ENCODE data around the gene CFL1.

Gene CFL1

GRCh38 chr11:65869643-65870306 is 11.8 kb upstream of the CFL1 start:
- DNase-seq (ENCODE audit: low read depth, low spot score) = no peak
- ChIA-PET POLR2A (interaction anchor here (1.4 to 6.8 kb wide), 2 partner anchors 10 to 21 kb away, joined by 5 to 103 read pairs; partner anchors contain the start of genes CCDC85B, CFL1 and MUS81), CTCF (interaction anchor here (0.8 to 33.3 kb wide), 6 partner anchors 9 to 158 kb away, joined by 3 to 1090 read pairs (median 90); partner anchors contain the start of genes CCDC85B, FIBP, KAT5 and MUS81)
- TF ChIP-seq CTCF (IDR thresholded peaks at IDR 0.05; ENCODE audit: insufficient read depth, low read length, missing control alignments) = no peak
- H3K4me3 ChIP-seq (ENCODE audit: low read depth, low read length) = no peak overlapping the region

GRCh38 chr11:65868907-65869306 is 10.9 kb upstream of the CFL1 start:
- ChIA-PET CTCF (interaction anchor here (1.5 to 33.3 kb wide), 5 partner anchors 8 to 199 kb away, joined by 3 to 1090 read pairs (median 174); partner anchors contain the start of genes CCDC85B, FIBP, KAT5 and MUS81), POLR2A (interaction anchor here (0.6 to 6.8 kb wide), 3 partner anchors 8 to 144 kb away, joined by 3 to 103 read pairs (median 5); partner anchors contain the start of genes CFL1 and MUS81)
- no peak for DNase-seq (ENCODE audit: low read depth, low spot score)
- no peak overlapping the region for H3K4me3 ChIP-seq (ENCODE audit: low read depth, low read length)
- TF ChIP-seq CTCF (IDR thresholded peaks at IDR 0.05; ENCODE audit: insufficient read depth, low read length, missing control alignments) = no peak

GRCh38 chr11:65868076-65868667 is 10.2 kb upstream of the CFL1 start:
- no peak overlapping the region for H3K4me3 ChIP-seq (ENCODE audit: low read depth, low read length)
- no peak for TF ChIP-seq CTCF (IDR thresholded peaks at IDR 0.05; ENCODE audit: insufficient read depth, low read length, missing control alignments)
- ChIA-PET CTCF (interaction anchor here (1.5 to 33.3 kb wide), 4 partner anchors 7 to 199 kb away, joined by 3 to 1090 read pairs (median 269); partner anchors contain the start of genes CCDC85B, FIBP, MUS81 and SART1), POLR2A (interaction anchor here (2.1 to 6.8 kb wide), 2 partner anchors 8 to 9 kb away, joined by 5 to 103 read pairs; partner anchors contain the start of genes CFL1 and MUS81)
- no peak for DNase-seq (ENCODE audit: low read depth, low spot score)

GRCh38 chr11:65867284-65868071 is 9.5 kb upstream of the CFL1 start:
- ChIA-PET POLR2A (interaction anchor here (2.1 to 6.8 kb wide), 2 partner anchors 8 to 9 kb away, joined by 5 to 103 read pairs; partner anchors contain the start of genes CFL1 and MUS81), CTCF (interaction anchor here (0.7 to 33.3 kb wide), 4 partner anchors 6 to 112 kb away, joined by 5 to 1090 read pairs (median 269); partner anchors contain the start of genes CCDC85B, CFL1, FIBP and MUS81)
- H3K4me3 ChIP-seq (ENCODE audit: low read depth, low read length) = no peak overlapping the region
- no peak for DNase-seq (ENCODE audit: low read depth, low spot score)
- no peak for TF ChIP-seq CTCF (IDR thresholded peaks at IDR 0.05; ENCODE audit: insufficient read depth, low read length, missing control alignments)

- no peak for TF ChIP-seq CTCF (IDR thresholded peaks at IDR 0.05; ENCODE audit: insufficient read depth, low read length, missing control alignments)
- ChIA-PET POLR2A (interaction anchor here (0.9 to 6.8 kb wide), 3 partner anchors 7 to 34 kb away, joined by 3 to 103 read pairs (median 5); partner anchors contain the start of genes CCDC85B, CFL1, FOSL1 and MUS81), CTCF (interaction anchor here (0.7 to 33.3 kb wide), 4 partner anchors 8 to 155 kb away, joined by 5 to 1090 read pairs (median 185); partner anchors contain the start of genes CCDC85B, CFL1, FIBP and KAT5)
- DNase-seq (ENCODE audit: low read depth, low spot score) = no peak
- no peak overlapping the region for H3K4me3 ChIP-seq (ENCODE audit: low read depth, low read length)
Observed at GRCh38 chr11:65866509-65867283, 8.7 kb upstream of the CFL1 start.
